HG02763 (cell line): ENCODE measurements around the gene PRAC2.

ENCODE experiments used
- ATAC-seq: cut with Tn5 transposase; IDR thresholded peaks from one replicate; pipeline ENCODE4 v1.9.1; 2021; ENCODE audit warnings: mild to moderate bottlenecking, moderate library complexity; ENCODE audit not compliant: unreplicated experiment

PRAC2 gene

GRCh38 chr17:48720266-48721008, 2.5 kb upstream of the PRAC2 start:
- no peak for ATAC-seq

GRCh38 chr17:48721009-48721402, 2.0 kb upstream of the PRAC2 start:
- ATAC-seq: no peak

- no peak for ATAC-seq
These were observed 631 bp upstream of the PRAC2 start, which contains the start of gene PRAC1 for GRCh38 chr17:48722201-48722907. PRAC1 (minus strand) TSS chr17:48722518; CDS start chr17:48722392, 126 bp downstream.

GRCh38 chr17:48723423-48724250, 652 bp downstream of the PRAC2 start:
- ATAC-seq: no peak

GRCh38 chr17:48724251-48725003, 1.4 kb downstream of the PRAC2 start:
- ATAC-seq: no peak

GRCh38 chr17:48725004-48725287, 2.0 kb downstream of the PRAC2 start:
- ATAC-seq: no peak

- no peak for ATAC-seq
These were observed 2.5 kb downstream of the PRAC2 start for GRCh38 chr17:48725288-48726064.

GRCh38 chr17:48726114-48726915, 3.3 kb downstream of the PRAC2 start:
- ATAC-seq: no peak

- ATAC-seq: no peak
These were observed 3.9 kb downstream of the PRAC2 start for GRCh38 chr17:48726916-48727286.

- no peak for ATAC-seq
These were observed 4.6 kb downstream of the PRAC2 start for GRCh38 chr17:48727415-48728175.

- no peak for ATAC-seq
These were observed 5.5 kb downstream of the PRAC2 start, which contains the start of gene HOXB13 for GRCh38 chr17:48728232-48729231. HOXB13 (minus strand) TSS chr17:48728750; CDS start chr17:48728593, 157 bp downstream.

- no peak for ATAC-seq
These were observed 6.6 kb downstream of the PRAC2 start for GRCh38 chr17:48729335-48730239.

GRCh38 chr17:48730240-48730550, 7.2 kb downstream of the PRAC2 start:
- no peak for ATAC-seq

- no peak for ATAC-seq
These were observed 8.4 kb downstream of the PRAC2 start for GRCh38 chr17:48731355-48731754.

- no peak for ATAC-seq
These were observed 10.0 kb downstream of the PRAC2 start for GRCh38 chr17:48732688-48733629.
